GM12891 (cell line): ENCODE data around the gene AGPS.
"Not testable (repeated sequence)": the region's sequence is repeated elsewhere in the genome, so short reads cannot be mapped to it uniquely, and the experiment has no call there.

Source experiments
- DNase-seq: peaks from one replicate; pipeline ENCODE4 v3.0.0; 2011; ENCODE audit warnings: low spot score; ENCODE audit not compliant: insufficient read length
- FAIRE-seq: peaks from 2 replicates; lab custom pipeline; 2011; peaks lifted over from hg19 to GRCh38; lab: Jason Lieb, UNC
- PAX5 ChIP-seq: IDR thresholded peaks from 2 replicates; pipeline ENCODE4 v1.6.1; 2011; ENCODE audit warnings: low read length, moderate library complexity, mild to moderate bottlenecking; ENCODE audit not compliant: insufficient read depth, severe bottlenecking
- POLR2A ChIP-seq: IDR thresholded peaks from 2 replicates; pipeline ENCODE4 v1.6.1; 2011; ENCODE audit warnings: low read depth, low read length, control low read depth
- POLR2AphosphoS5 ChIP-seq: IDR thresholded peaks from 2 replicates; pipeline ENCODE4 v1.6.1; 2011; ENCODE audit warnings: low read depth, low read length, control low read depth
- POU2F2 ChIP-seq: IDR thresholded peaks from 2 replicates; pipeline ENCODE4 v1.6.1; 2011; ENCODE audit warnings: low read depth, mild to moderate bottlenecking, control low read depth, low read length, moderate library complexity
- SPI1 ChIP-seq: IDR thresholded peaks from 2 replicates; pipeline ENCODE4 v1.6.1; 2011; ENCODE audit warnings: low read depth, low read length, control low read depth
- TAF1 ChIP-seq: IDR thresholded peaks from 2 replicates; pipeline ENCODE4 v1.6.1; 2011; ENCODE audit warnings: low read depth, low read length, control low read depth

Gene AGPS

GRCh38 chr2:177455187-177455586, 62.6 kb downstream of the AGPS start:
- no peak for FAIRE-seq
- TF ChIP-seq POLR2A (no peak), PAX5 (no peak), SPI1 (no peak), POU2F2 (no peak), POLR2AphosphoS5 (no peak), TAF1 (no peak)
- DNase-seq = no peak

- not testable (repeated sequence) for DNase-seq, FAIRE-seq
These were observed 67.2 kb downstream of the AGPS start for GRCh38 chr2:177459756-177460155.

- no peak for DNase-seq
- FAIRE-seq = peak; percentile 23
- no peak for TF ChIP-seq POLR2A
- TF ChIP-seq SPI1 = no peak
- TF ChIP-seq TAF1 = no peak
- TF ChIP-seq POLR2AphosphoS5 = no peak
- no peak for TF ChIP-seq POU2F2
- no peak for TF ChIP-seq PAX5
These were observed 68.5 kb downstream of the AGPS start for GRCh38 chr2:177460973-177461585.

GRCh38 chr2:177464549-177464948, 72.0 kb downstream of the AGPS start:
- DNase-seq (no peak), FAIRE-seq (no peak)
- no peak for TF ChIP-seq SPI1
- no peak for TF ChIP-seq TAF1
- no peak for TF ChIP-seq POLR2A
- TF ChIP-seq POLR2AphosphoS5 = no peak
- no peak for TF ChIP-seq PAX5
- no peak for TF ChIP-seq POU2F2

GRCh38 chr2:177465400-177466138, 73.0 kb downstream of the AGPS start:
- FAIRE-seq (no peak), DNase-seq (no peak)
- TF ChIP-seq POLR2A = no peak
- TF ChIP-seq PAX5 = no peak
- TF ChIP-seq SPI1 = no peak
- no peak for TF ChIP-seq POU2F2
- no peak for TF ChIP-seq POLR2AphosphoS5
- TF ChIP-seq TAF1 = no peak

- FAIRE-seq = no peak
- TF ChIP-seq PAX5 (no peak), TAF1 (no peak), SPI1 (no peak), POLR2A (no peak), POLR2AphosphoS5 (no peak), POU2F2 (no peak)
- no peak for DNase-seq
These were observed 74.0 kb downstream of the AGPS start for GRCh38 chr2:177466337-177467195.

- TF ChIP-seq SPI1 (no peak), PAX5 (no peak), POU2F2 (no peak), POLR2A (no peak), TAF1 (no peak), POLR2AphosphoS5 (no peak)
- FAIRE-seq (no peak), DNase-seq (no peak)
These were observed 75.1 kb downstream of the AGPS start for GRCh38 chr2:177467646-177468045.

- TF ChIP-seq POLR2AphosphoS5 (no peak), TAF1 (no peak), PAX5 (no peak), SPI1 (no peak), POLR2A (no peak), POU2F2 (no peak)
- DNase-seq (no peak), FAIRE-seq (no peak)
These were observed 79.4 kb downstream of the AGPS start for GRCh38 chr2:177471990-177472389.

GRCh38 chr2:177474301-177474700, 81.7 kb downstream of the AGPS start:
- DNase-seq (no peak), FAIRE-seq (no peak)
- TF ChIP-seq TAF1 (no peak), POLR2AphosphoS5 (no peak), POU2F2 (no peak), POLR2A (no peak), SPI1 (no peak), PAX5 (no peak)

- no peak for FAIRE-seq
- TF ChIP-seq POLR2A (no peak), SPI1 (no peak), PAX5 (no peak), TAF1 (no peak), POLR2AphosphoS5 (no peak), POU2F2 (no peak)
These were observed 82.4 kb downstream of the AGPS start for GRCh38 chr2:177474998-177475397.

More at GRCh38 chr2:177474998-177475397, 82.4 kb downstream of the AGPS start:
- no peak for DNase-seq
